GM12878 (cell line): Measurements from ENCODE around the gene LRRC23. TPM values are rescaled to one million over a fixed set of nuclear protein-coding genes. Genes with fewer than 3 reads are reported as not detected.

ENCODE experiments used
- ATAC-seq: fragments of 200-7000 bp; cut with Tn5 transposase; 3 replicates; pipeline ENCODE4 v1.9.1; 2020; ENCODE audit warnings: mild to moderate bottlenecking, moderate library complexity
- BruUV-seq: library from RNA; stranded (reverse); fragments of 400-500 nt; replicated peaks from 2 replicates; lab custom pipeline; 2021; lab: Mats Ljungman, UMichigan
- CTCF ChIA-PET: fragments of 300-600 bp; sonication (Branson Sonifier 250); formaldehyde crosslinking; extraction: SDS; loops from one replicate; lab custom pipeline; 2021; ENCODE audit warnings: inconsistent platforms; lab: Yijun Ruan, JAX
- POLR2A ChIA-PET: fragments of 350-600 bp; formaldehyde crosslinking; extraction: SDS; loops from one replicate; lab custom pipeline; 2021; ENCODE audit warnings: inconsistent platforms; lab: Charles Lee
- RAD21 ChIA-PET: fragments of 300-600 bp; sonication (Branson Sonifier 250); formaldehyde crosslinking; loops from one replicate; lab custom pipeline; 2023; ENCODE audit warnings: antibody characterized with exemption; ENCODE audit not compliant: unreplicated experiment; lab: Charles Lee
- SMC1A ChIA-PET: fragments of 300-600 bp; sonication (Branson Sonifier 250); formaldehyde crosslinking; loops from one replicate; lab custom pipeline; 2023; ENCODE audit not compliant: unreplicated experiment, uncharacterized antibody; lab: Charles Lee
- DNase-seq: peaks from one replicate; pipeline ENCODE4 v3.0.0-alpha.2; 2011; ENCODE audit warnings: low read depth, low spot score
- FAIRE-seq: peaks from 3 replicates; lab custom pipeline; 2011; peaks lifted over from hg19 to GRCh38; lab: Jason Lieb, UNC
- H2AFZ ChIP-seq: 2 replicates; pipeline ENCODE4 v1.6.0; 2011; ENCODE audit warnings: low read depth, low read length, control low read depth; ENCODE audit not compliant: control insufficient read depth
- H3K27ac ChIP-seq: 2 replicates; pipeline ENCODE4 v1.5.1; 2011; ENCODE audit warnings: control low read depth; ENCODE audit not compliant: control insufficient read depth, insufficient read depth
- H3K27me3 ChIP-seq, 2 experiments: replicated peaks in 1 of 2; 2 replicates each; pipeline versions ENCODE4 v1.6.0 to v1.6.1; 2011; ENCODE audit warnings: low read length in 1 of 2; ENCODE audit not compliant: control insufficient read depth in 2 of 2, insufficient read depth in 2 of 2
- H3K36me3 ChIP-seq, 2 experiments: 2 replicates each; pipeline ENCODE4 v1.5.1; 2011; ENCODE audit warnings: low read length in 1 of 2; ENCODE audit not compliant: control insufficient read depth in 2 of 2, insufficient read depth in 2 of 2
- H3K4me1 ChIP-seq: 2 replicates; pipeline ENCODE4 v1.6.1; 2011; ENCODE audit warnings: mild to moderate bottlenecking, low read length, moderate library complexity, mixed read lengths; ENCODE audit not compliant: control insufficient read depth, insufficient read depth
- H3K4me2 ChIP-seq: 2 replicates; pipeline ENCODE4 v1.6.0; 2011; ENCODE audit warnings: control low read depth; ENCODE audit not compliant: control insufficient read depth, insufficient read depth
- H3K4me3 ChIP-seq: fragments of 200-600 bp; sonication (generic); 2 replicates; pipeline ENCODE4 v1.5.1; 2016
- H3K79me2 ChIP-seq: 2 replicates; pipeline ENCODE4 v1.6.0; 2011; ENCODE audit warnings: low read length; ENCODE audit not compliant: control insufficient read depth, insufficient read depth
- H3K9ac ChIP-seq: 2 replicates; pipeline ENCODE4 v1.8.0; 2011; ENCODE audit warnings: low read length, control low read depth, mixed read lengths; ENCODE audit not compliant: control insufficient read depth, insufficient read depth
- H3K9me3 ChIP-seq: replicated peaks from 3 replicates; pipeline ENCODE4 v1.5.1; 2011; ENCODE audit warnings: mild to moderate bottlenecking, low read length; ENCODE audit not compliant: control insufficient read depth, insufficient read depth
- H4K20me1 ChIP-seq: 2 replicates; pipeline ENCODE4 v1.6.0; 2011; ENCODE audit not compliant: control insufficient read depth, insufficient read depth
- BCL11A ChIP-seq: IDR thresholded peaks from 2 replicates; pipeline ENCODE4 v1.6.1; 2011; ENCODE audit warnings: low read depth, low read length
- BCL3 ChIP-seq: IDR thresholded peaks from 2 replicates; pipeline ENCODE4 v1.6.1; 2011; ENCODE audit warnings: borderline replicate concordance, low read depth, mild to moderate bottlenecking, moderate library complexity, low read length; ENCODE audit not compliant: insufficient read depth, poor library complexity, severe bottlenecking
- FOXM1 ChIP-seq: IDR thresholded peaks from 2 replicates; pipeline ENCODE4 v1.6.1; 2012; ENCODE audit warnings: low read depth, mild to moderate bottlenecking, inconsistent platforms, low read length, moderate library complexity
- GATAD2B ChIP-seq: fragments of 450-650 bp; conservative IDR thresholded peaks from 2 replicates; pipeline ENCODE4 v1.6.1; 2017; ENCODE audit warnings: low read depth, mild to moderate bottlenecking, moderate library complexity
- HDAC2 ChIP-seq: fragments of 200-600 bp; sonication (generic); IDR thresholded peaks from 2 replicates; pipeline ENCODE4 v1.6.1; 2017
- IKZF1 ChIP-seq: fragments of 450-650 bp; conservative IDR thresholded peaks from 2 replicates; pipeline ENCODE4 v1.6.1; 2017; ENCODE audit warnings: antibody characterized with exemption, mild to moderate bottlenecking
- PAX5 ChIP-seq: IDR thresholded peaks from 2 replicates; pipeline ENCODE4 v1.6.1; 2011; ENCODE audit warnings: low read depth, low read length, borderline replicate concordance
- SIX5 ChIP-seq: IDR thresholded peaks from 2 replicates; pipeline ENCODE4 v1.6.1; 2011; ENCODE audit warnings: mild to moderate bottlenecking, low read depth, low read length, moderate library complexity; ENCODE audit not compliant: severe bottlenecking
- ZNF207 ChIP-seq: fragments of 450-650 bp; IDR thresholded peaks from 2 replicates; pipeline ENCODE4 v1.6.1; 2014; ENCODE audit warnings: antibody characterized with exemption, mild to moderate bottlenecking, borderline replicate concordance
- ZNF622 ChIP-seq: fragments of 450-650 bp; IDR thresholded peaks from 2 replicates; pipeline ENCODE4 v1.6.1; 2017; ENCODE audit warnings: mild to moderate bottlenecking, inconsistent platforms
- ZSCAN29 ChIP-seq: fragments of 450-650 bp; IDR thresholded peaks from 2 replicates; pipeline ENCODE4 v1.6.1; 2017; ENCODE audit warnings: mild to moderate bottlenecking, moderate library complexity
- ZZZ3 ChIP-seq: IDR thresholded peaks from 2 replicates; pipeline ENCODE4 v1.6.1; 2011; ENCODE audit warnings: low read depth; ENCODE audit not compliant: control insufficient read depth, insufficient read length
- WGBS: methylation state at CpG from one replicate; pipeline ENCODE4 v1.1.6; 2016; ENCODE audit warnings: low lambda C conversion rate; ENCODE audit not compliant: insufficient replicate concordance, insufficient coverage; ENCODE audit errors: missing lambda C conversion rate; 5-methylcytosine and 5-hydroxymethylcytosine counted together
- in situ Hi-C: fragments of 300-500 bp; cut with MboI; formaldehyde crosslinking; loops from 9 replicates; pipeline ENCODE4 v1.14.3; 2018; ENCODE audit warnings: mixed read lengths
- intact Hi-C: fragments of 100-400 bp; cut with micrococcal nuclease; formaldehyde crosslinking; loops from one replicate; pipeline ENCODE4 v1.14.2; 2022; ENCODE audit not compliant: unreplicated experiment
- polyA plus RNA-seq, 11 experiments: library from polyadenylated mRNA; depleted of rRNA in 4 of 11; unstranded in 6 of 11; stranded (reverse) in 5 of 11; fragments of >200 nt; fragmentation: Nextera tagmentation in 4 of 11; fragmentation: Illumina TruSeq in 1 of 11; extraction: Ambion mirVana in 4 of 11; extraction: Trizol in 1 of 11; gene quantifications; 1 replicate in 1 of 11; 2 replicates in 10 of 11; pipeline versions ENCODE4 v1.2.1 to v1.2.3, GENCODE V29; 2011 to 2016; ENCODE audit warnings: inconsistent platforms in 2 of 11, missing spikeins in 2 of 11, low read depth in 1 of 11
- total RNA-seq, 4 experiments: library from RNA; depleted of rRNA in 3 of 4; stranded (reverse); fragments of >200 nt in 3 of 4; fragmentation: Illumina TruSeq in 1 of 4; extraction: Trizol in 1 of 4; gene quantifications; 2 replicates each; pipeline versions ENCODE4 v1.2.1 to v1.2.3, GENCODE V29; 2013 to 2021
- TF ChIP-seq, protein P1 (sequence below): fragments of 450-650 bp; IDR thresholded peaks from 2 replicates; pipeline ENCODE4 v1.6.1; 2018; ENCODE audit warnings: mild to moderate bottlenecking, low read depth, moderate library complexity; ENCODE audit not compliant: partially characterized antibody

LRRC23 gene
- total and polyA plus RNA-seq, 10 of the 15 experiments (the other 5 are each of a cell fraction or from before 2014, with no cell fraction given): 1.4 to 6.9 (median 3.4) TPM

DNA sequence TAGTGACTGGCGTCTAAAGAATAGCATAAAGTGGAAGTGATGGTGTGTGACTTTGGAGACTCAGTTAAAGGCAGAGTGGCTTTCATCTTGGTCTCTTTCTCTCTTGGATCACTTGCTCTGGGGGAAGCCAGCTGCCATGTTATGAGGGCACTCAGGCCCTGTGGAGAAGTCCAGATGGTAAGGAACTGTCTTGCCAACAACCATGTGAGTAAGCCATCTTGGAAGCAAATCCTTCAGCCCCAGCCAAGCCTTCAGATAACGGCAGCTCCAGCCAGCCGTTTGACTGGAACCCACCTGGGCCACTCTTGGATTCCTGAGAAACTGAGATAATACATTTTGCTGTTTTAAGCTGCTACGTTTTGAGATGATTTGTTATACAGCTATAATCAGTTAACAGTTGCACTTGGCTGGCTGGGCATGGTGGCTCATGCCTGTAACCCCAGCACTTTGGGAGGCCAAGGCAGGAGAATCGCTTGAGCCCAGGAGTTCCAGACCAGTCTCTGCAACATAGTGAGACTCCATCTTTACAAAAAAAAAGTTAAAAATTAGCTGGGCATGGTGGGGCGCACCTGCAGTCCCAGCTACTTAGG lies 7.7 kb upstream of the LRRC23 start:
- Histone ChIP-seq H3K27me3 (no peaks in the 10 kb centered on the region), H3K4me2 (no peak overlapping the region), H4K20me1 (no peaks in the 10 kb centered on the region), H3K9me3 (no peaks in the 10 kb centered on the region), H3K36me3 (no peaks in the 10 kb centered on the region), H3K9ac (no peak overlapping the region), H3K4me1 (peaks cover 7% of the 10 kb centered on the region; the same call in 1 of the 2 replicates), H3K4me3 (no peak overlapping the region), H3K79me2 (no peaks in the 10 kb centered on the region), H3K27ac (no peak overlapping the region), H2AFZ (no peak overlapping the region)
- 73% methylated on average over 6 of the region's 6 CpGs for WGBS
- POLR2A ChIA-PET: no interaction called here
- no peak for FAIRE-seq
- in situ Hi-C loops (no loop called here), intact Hi-C loops (no loop called here)
- no TSS peak for BruUV-seq
- TF ChIP-seq SIX5 (no peak), ZZZ3 (no peak), PAX5 (no peak), ZNF207 (no peak)
- CTCF ChIA-PET: interaction anchor here (0.9 to 2.4 kb wide), 4 partner anchors 24 to 211 kb away, joined by 4 to 9 read pairs (median 6); partner anchors contain the start of gene SPSB2
- DNase-seq: no peak
- ATAC-seq: no peak
- RAD21 ChIA-PET: no interaction called here
- SMC1A ChIA-PET: interaction anchor here (0.8 to 1.1 kb wide), 2 partner anchors 10 to 125 kb away, joined by 3 read pairs; no protein-coding TSS in a partner anchor

- SMC1A ChIA-PET: no interaction called here
- in situ Hi-C loops (no loop called here), intact Hi-C loops (no loop called here)
- H2AFZ ChIP-seq: no peak overlapping the region
- POLR2A ChIA-PET: interaction anchor here (1.0 to 1.7 kb wide), 2 partner anchors 8 to 16 kb away, joined by 3 to 5 read pairs; no protein-coding TSS in a partner anchor
- no peaks in the 10 kb centered on the region for H4K20me1 ChIP-seq
- no peak overlapping the region for H3K4me3 ChIP-seq
- no peak for FAIRE-seq
- H3K4me1 ChIP-seq: peaks cover 4% of the 10 kb centered on the region; the same call in 1 of the 2 replicates
- no peaks in the 10 kb centered on the region for H3K27me3 ChIP-seq
- H3K9me3 ChIP-seq: no peaks in the 10 kb centered on the region
- no TSS peak for BruUV-seq
- no peak overlapping the region for H3K9ac ChIP-seq
- no peak overlapping the region for H3K27ac ChIP-seq
- no peak overlapping the region for H3K4me2 ChIP-seq
- RAD21 ChIA-PET: no interaction called here
- CTCF ChIA-PET: interaction anchor here (1.1 to 1.4 kb wide), 2 partner anchors 27 to 30 kb away, joined by 4 read pairs; partner anchors contain the start of gene SPSB2
- no peak for DNase-seq
- no peaks in the 10 kb centered on the region for H3K79me2 ChIP-seq
- ATAC-seq: no peak
- H3K36me3 ChIP-seq: no peaks in the 10 kb centered on the region
- 59% methylated on average over 5 of the region's 5 CpGs for WGBS
- TF ChIP-seq BCL3 (no peak), ZSCAN29 (no peak), IKZF1 (no peak), FOXM1 (no peak), HDAC2 (no peak), GATAD2B (no peak), BCL11A (no peak), ZNF622 (no peak)
- TF ChIP-seq, protein P1, sequence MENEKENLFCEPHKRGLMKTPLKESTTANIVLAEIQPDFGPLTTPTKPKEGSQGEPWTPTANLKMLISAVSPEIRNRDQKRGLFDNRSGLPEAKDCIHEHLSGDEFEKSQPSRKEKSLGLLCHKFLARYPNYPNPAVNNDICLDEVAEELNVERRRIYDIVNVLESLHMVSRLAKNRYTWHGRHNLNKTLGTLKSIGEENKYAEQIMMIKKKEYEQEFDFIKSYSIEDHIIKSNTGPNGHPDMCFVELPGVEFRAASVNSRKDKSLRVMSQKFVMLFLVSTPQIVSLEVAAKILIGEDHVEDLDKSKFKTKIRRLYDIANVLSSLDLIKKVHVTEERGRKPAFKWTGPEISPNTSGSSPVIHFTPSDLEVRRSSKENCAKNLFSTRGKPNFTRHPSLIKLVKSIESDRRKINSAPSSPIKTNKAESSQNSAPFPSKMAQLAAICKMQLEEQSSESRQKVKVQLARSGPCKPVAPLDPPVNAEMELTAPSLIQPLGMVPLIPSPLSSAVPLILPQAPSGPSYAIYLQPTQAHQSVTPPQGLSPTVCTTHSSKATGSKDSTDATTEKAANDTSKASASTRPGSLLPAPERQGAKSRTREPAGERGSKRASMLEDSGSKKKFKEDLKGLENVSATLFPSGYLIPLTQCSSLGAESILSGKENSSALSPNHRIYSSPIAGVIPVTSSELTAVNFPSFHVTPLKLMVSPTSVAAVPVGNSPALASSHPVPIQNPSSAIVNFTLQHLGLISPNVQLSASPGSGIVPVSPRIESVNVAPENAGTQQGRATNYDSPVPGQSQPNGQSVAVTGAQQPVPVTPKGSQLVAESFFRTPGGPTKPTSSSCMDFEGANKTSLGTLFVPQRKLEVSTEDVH: no peak
Measured at GRCh38 chr12:6899427-6899826, 5.2 kb upstream of the LRRC23 start.
